Gastrocnemius medialis (tissue), 4 donors: ENCODE results near the gene EXOC7. TPM values are rescaled to one million over a fixed set of nuclear protein-coding genes. Genes with fewer than 3 reads are reported as not detected.
"Not testable (repeated sequence)": the region's sequence is repeated elsewhere in the genome, so short reads cannot be mapped to it uniquely, and the experiment has no call there.

ENCODE experiments used
- ATAC-seq, 2 donors: fragments of 150-250 bp; one replicate each; pipeline ENCODE4 v1.9.1; 2016
- DNase-seq, 2 donors: peaks; one replicate each; pipeline ENCODE4 v3.0.0-alpha.2; 2019
- H3K27ac ChIP-seq, 4 donors: fragments of 200-600 bp; sonication (generic); 1 replicate in 1 of 4; 2 replicates in 3 of 4; pipeline ENCODE4 v1.5.1; 2016 to 2018; ENCODE audit warnings: mild to moderate bottlenecking in 2 of 4, moderate library complexity in 1 of 4
- H3K27me3 ChIP-seq, 3 donors: fragments of 200-600 bp; sonication (generic) in 2 of 3; 1 replicate in 1 of 3; 2 replicates in 2 of 3; pipeline versions ENCODE4 v1.5.1 to v1.6.0; 2016 to 2019; ENCODE audit warnings: mild to moderate bottlenecking in 1 of 3, moderate library complexity in 1 of 3
- H3K36me3 ChIP-seq, 2 donors: fragments of 200-600 bp; sonication (generic) in 1 of 2; one replicate each; pipeline ENCODE4 v1.5.1; 2017 to 2018
- H3K4me1 ChIP-seq, 2 donors: fragments of 200-600 bp; sonication (generic) in 1 of 2; one replicate each; pipeline ENCODE4 v1.5.1; 2016 to 2017; ENCODE audit warnings: mild to moderate bottlenecking in 2 of 2
- H3K4me3 ChIP-seq, 4 donors: fragments of 200-600 bp; sonication (generic) in 3 of 4; 1 replicate in 1 of 4; 2 replicates in 3 of 4; pipeline ENCODE4 v1.5.1; 2016 to 2019; ENCODE audit warnings: mild to moderate bottlenecking in 2 of 4
- H3K9me3 ChIP-seq, 3 donors: fragments of 200-600 bp; sonication (generic) in 2 of 3; 1 replicate in 1 of 3; 2 replicates in 2 of 3; pipeline ENCODE4 v1.5.1; 2016 to 2019
- POLR2A ChIP-seq, 2 donors: fragments of 450-650 bp; IDR thresholded peaks; one replicate each; pipeline ENCODE4 v1.6.1; 2017; ENCODE audit warnings: antibody characterized with exemption in 2 of 2, mild to moderate bottlenecking in 2 of 2, moderate library complexity in 2 of 2
- in situ Hi-C, 4 donors: fragments of 200-750 bp; cut with MboI; loops; one replicate each; pipeline versions ENCODE4 v1.15.0 to v1.8.0; 2017; ENCODE audit warnings: low sequenced_read_pairs in 4 of 4
- intact Hi-C: fragments of 100-400 bp; cut with DNase I; formaldehyde crosslinking; loops from one replicate; pipeline ENCODE4 v1.15.1; 2023; ENCODE audit warnings: low total_unique reads
- total RNA-seq, 4 donors: library from RNA; depleted of rRNA; stranded (reverse); fragments of >200 nt; gene quantifications; one replicate each; pipeline versions ENCODE4 v1.1.0 to v1.2.3, GENCODE V29; 2016
- TF ChIP-seq, protein P1 (sequence below), 5 experiments: fragments of 450-650 bp in 3 of 5; fragments of 200-600 bp in 2 of 5; sonication (generic) in 2 of 5; IDR thresholded peaks in 4 of 5; conservative IDR thresholded peaks in 1 of 5; 1 replicate in 4 of 5; 2 replicates in 1 of 5; pipeline ENCODE4 v1.5.1; 2016 to 2019; ENCODE audit warnings: antibody characterized with exemption in 5 of 5, mild to moderate bottlenecking in 3 of 5, moderate library complexity in 3 of 5

Gene EXOC7
- total RNA-seq, 4 donors from 2014 or later, result 49.5 to 70.7 (median 53.9) TPM

GRCh38 chr17:76072148-76072858 lies 31.3 kb downstream of the EXOC7 start, which contains the start of gene SRP68:
Gene SRP68 (minus strand): TSS chr17:76072517. CDS start chr17:76072491, 26 bp downstream.
- peaks cover 39% of the 10 kb centered on the region in 3 donors for H3K27me3 ChIP-seq
- H3K9me3 ChIP-seq, result no peaks in the 10 kb centered on the region
- in situ Hi-C loops (no loop called here), intact Hi-C loops (no loop called here)
- peak within 1 kb of the TSS; percentile 69 to 96 (median 81) for H3K4me3 ChIP-seq
- ATAC-seq (peak; percentile 94), DNase-seq (peak; percentile 89 to 90)
- peaks cover 0 to 9% of the 10 kb centered on the region in 2 donors for H3K36me3 ChIP-seq
- peak within 1 kb of the TSS; percentile 75 to 87 (median 80) for H3K27ac ChIP-seq
- peaks cover 34 to 45% of the 10 kb centered on the region in 2 donors for H3K4me1 ChIP-seq
- TF ChIP-seq POLR2A (IDR thresholded peaks at IDR 0.05), result peak; percentile 65 to 80
- TF ChIP-seq, protein P1, sequence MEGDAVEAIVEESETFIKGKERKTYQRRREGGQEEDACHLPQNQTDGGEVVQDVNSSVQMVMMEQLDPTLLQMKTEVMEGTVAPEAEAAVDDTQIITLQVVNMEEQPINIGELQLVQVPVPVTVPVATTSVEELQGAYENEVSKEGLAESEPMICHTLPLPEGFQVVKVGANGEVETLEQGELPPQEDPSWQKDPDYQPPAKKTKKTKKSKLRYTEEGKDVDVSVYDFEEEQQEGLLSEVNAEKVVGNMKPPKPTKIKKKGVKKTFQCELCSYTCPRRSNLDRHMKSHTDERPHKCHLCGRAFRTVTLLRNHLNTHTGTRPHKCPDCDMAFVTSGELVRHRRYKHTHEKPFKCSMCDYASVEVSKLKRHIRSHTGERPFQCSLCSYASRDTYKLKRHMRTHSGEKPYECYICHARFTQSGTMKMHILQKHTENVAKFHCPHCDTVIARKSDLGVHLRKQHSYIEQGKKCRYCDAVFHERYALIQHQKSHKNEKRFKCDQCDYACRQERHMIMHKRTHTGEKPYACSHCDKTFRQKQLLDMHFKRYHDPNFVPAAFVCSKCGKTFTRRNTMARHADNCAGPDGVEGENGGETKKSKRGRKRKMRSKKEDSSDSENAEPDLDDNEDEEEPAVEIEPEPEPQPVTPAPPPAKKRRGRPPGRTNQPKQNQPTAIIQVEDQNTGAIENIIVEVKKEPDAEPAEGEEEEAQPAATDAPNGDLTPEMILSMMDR (IDR thresholded peaks at IDR 0.05 in 4 of 5, conservative IDR thresholded peaks at IDR 0.05 in 1 of 5), result no peak

GRCh38 chr17:76071531-76072147 lies 31.9 kb downstream of the EXOC7 start:
- in situ Hi-C loops (no loop called here), intact Hi-C loops (no loop called here)
- no peaks in the 10 kb centered on the region for H3K9me3 ChIP-seq
- H3K36me3 ChIP-seq, result peaks cover 0 to 16% of the 10 kb centered on the region in 2 donors
- H3K27ac ChIP-seq, result peak overlapping the region; percentile 75 to 87 (median 80)
- peaks cover 32 to 33% (median 33%) of the 10 kb centered on the region in 3 donors for H3K27me3 ChIP-seq
- peaks cover 29 to 39% of the 10 kb centered on the region in 2 donors for H3K4me1 ChIP-seq
- no peak for TF ChIP-seq POLR2A (IDR thresholded peaks at IDR 0.05)
- TF ChIP-seq, protein P1 (IDR thresholded peaks at IDR 0.05 in 4 of 5, conservative IDR thresholded peaks at IDR 0.05 in 1 of 5), result no peak
- peak overlapping the region; percentile 69 to 96 (median 81) for H3K4me3 ChIP-seq
- no peak for DNase-seq
- ATAC-seq, result peak; percentile 9 to 17

DNA sequence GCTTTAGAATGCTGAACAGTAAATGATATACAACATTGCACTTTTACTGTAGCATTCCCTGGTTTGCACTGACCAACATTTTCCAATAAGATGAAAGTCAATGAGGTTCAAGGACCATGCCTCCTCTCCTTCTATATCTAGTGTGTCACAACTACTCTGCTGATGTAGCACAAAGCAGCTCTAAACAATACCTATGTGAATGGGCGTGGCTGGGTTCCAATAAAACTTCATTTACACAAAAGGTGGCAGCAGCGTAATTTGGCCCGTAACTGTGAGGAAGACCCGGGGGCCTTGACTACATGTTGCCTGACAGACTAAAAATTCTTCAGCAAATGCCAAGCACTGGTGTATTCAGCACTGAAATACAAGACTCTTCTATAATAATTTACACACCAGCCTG lies 37.8 kb downstream of the EXOC7 start:
- H3K36me3 ChIP-seq, result peaks cover 7 to 71% of the 10 kb centered on the region in 2 donors
- no peaks in the 10 kb centered on the region for H3K27me3 ChIP-seq
- ATAC-seq (no peak), DNase-seq (no peak)
- peaks cover 10 to 15% of the 10 kb centered on the region in 2 donors for H3K4me1 ChIP-seq
- in situ Hi-C loops (no loop called here), intact Hi-C loops (no loop called here)
- no peak overlapping the region for H3K4me3 ChIP-seq
- TF ChIP-seq, protein P1 (IDR thresholded peaks at IDR 0.05 in 4 of 5, conservative IDR thresholded peaks at IDR 0.05 in 1 of 5), result no peak
- TF ChIP-seq POLR2A (IDR thresholded peaks at IDR 0.05), result no peak
- H3K27ac ChIP-seq, result peak overlapping the region in 1 of 4 donors; percentile 34
- H3K9me3 ChIP-seq, result no peaks in the 10 kb centered on the region

DNA sequence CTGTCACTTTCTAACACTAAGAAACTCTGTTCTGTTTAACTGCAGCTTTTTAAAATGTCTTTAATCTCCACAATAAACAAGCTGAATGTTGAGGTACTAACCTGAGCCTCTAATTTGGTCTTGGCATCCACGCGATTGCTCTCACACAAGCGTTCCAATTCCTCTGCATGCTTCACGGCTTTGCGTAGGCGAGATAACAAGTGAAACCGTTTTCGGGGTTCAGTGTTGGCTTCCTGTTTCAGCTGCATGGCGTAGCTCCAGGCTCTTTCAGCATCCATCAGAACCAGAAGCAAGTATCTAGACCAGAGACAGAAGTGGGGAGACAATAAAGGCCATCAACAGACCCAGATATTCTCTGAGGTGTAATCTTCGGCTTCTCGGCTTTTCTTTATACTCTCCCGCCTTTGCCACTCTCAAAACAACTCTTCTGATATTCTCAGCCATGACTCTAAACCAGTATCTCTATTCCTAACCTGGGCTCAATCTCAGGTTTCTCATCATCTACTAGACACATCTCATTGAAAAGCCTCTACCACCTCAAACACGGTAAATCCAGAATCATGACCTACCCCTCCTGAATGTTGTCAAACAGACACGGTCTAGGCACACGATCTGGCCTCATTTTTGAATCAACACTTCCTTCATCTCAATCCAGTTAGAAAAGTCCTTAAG lies 39.6 kb downstream of the EXOC7 start:
- peaks cover 0 to 4% of the 10 kb centered on the region in 2 donors for H3K4me1 ChIP-seq
- H3K4me3 ChIP-seq, result no peak overlapping the region
- intact Hi-C loops, result no loop called here
- H3K27me3 ChIP-seq, result no peaks in the 10 kb centered on the region
- ATAC-seq (no peak), DNase-seq (no peak)
- TF ChIP-seq, protein P1 (IDR thresholded peaks at IDR 0.05 in 4 of 5, conservative IDR thresholded peaks at IDR 0.05 in 1 of 5), result no peak
- TF ChIP-seq POLR2A (IDR thresholded peaks at IDR 0.05), result no peak
- in situ Hi-C loops, result no loop called here
- H3K36me3 ChIP-seq, result peaks cover 7 to 88% of the 10 kb centered on the region in 2 donors
- H3K9me3 ChIP-seq, result no peaks in the 10 kb centered on the region
- H3K27ac ChIP-seq, result no peak overlapping the region

DNA sequence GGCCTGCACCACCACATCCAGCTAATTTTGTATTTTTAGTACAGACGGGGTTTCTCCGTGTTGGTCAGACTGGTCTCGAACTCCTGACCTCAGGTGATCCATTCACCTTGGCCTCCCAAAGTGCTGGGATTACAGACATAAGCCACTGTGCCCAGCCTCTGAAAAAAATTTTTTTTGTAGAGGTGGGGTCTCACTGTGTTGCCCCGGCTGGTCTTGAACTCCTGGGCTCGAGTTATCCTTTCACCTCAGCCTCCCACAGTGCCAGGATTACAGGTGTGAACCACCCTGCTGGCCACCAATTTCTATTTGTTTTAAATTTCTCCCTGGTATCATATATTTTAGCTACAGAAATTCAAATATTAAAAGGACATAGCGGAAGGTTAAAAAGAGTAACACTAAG lies 45.3 kb downstream of the EXOC7 start:
- H3K4me1 ChIP-seq, in situ Hi-C loops, H3K27ac ChIP-seq, H3K4me3 ChIP-seq, DNase-seq, H3K9me3 ChIP-seq, H3K27me3 ChIP-seq, ATAC-seq, intact Hi-C loops: not testable (repeated sequence)
- H3K36me3 ChIP-seq, result peaks cover 0 to 93% of the 10 kb centered on the region in 2 donors
